Stimulated activated CD4-positive, alpha-beta T cell treated with anti-CD3 and anti-CD28 coated beads, Interleukin-4, amount 100 ng/mL, for 48 hours (primary cell): Measurements from ENCODE around the gene LMNA.
"Not testable (repeated sequence)": the region's sequence is repeated elsewhere in the genome, so short reads cannot be mapped to it uniquely, and the experiment has no call there.

ENCODE experiments used
- DNase-seq, 2 donors: peaks; one replicate each; pipeline ENCODE4 v3.0.0-alpha.2; 2020; ENCODE audit warnings: low read depth in 2 of 2

The LMNA gene

DNA sequence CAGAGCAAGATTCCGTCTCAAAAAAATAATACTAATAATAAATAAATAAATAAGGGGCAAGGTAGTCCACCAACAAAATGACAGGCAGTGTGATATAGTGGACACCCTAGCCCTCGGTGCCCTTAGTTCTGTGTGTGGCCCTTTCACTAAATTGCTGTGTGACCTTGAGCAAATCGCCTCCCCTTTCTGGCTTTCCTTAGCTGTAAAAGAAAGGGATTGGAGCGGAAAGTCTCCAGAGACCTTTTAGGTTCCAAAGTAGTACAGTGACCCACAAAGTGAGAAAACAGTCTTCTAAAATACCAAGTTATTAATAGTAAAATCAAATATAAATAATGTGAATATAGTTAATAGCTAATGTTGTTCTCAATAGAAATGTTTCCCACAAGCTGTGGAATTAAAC lies 7.6 kb downstream of the LMNA start:
- no peak for DNase-seq

DNA sequence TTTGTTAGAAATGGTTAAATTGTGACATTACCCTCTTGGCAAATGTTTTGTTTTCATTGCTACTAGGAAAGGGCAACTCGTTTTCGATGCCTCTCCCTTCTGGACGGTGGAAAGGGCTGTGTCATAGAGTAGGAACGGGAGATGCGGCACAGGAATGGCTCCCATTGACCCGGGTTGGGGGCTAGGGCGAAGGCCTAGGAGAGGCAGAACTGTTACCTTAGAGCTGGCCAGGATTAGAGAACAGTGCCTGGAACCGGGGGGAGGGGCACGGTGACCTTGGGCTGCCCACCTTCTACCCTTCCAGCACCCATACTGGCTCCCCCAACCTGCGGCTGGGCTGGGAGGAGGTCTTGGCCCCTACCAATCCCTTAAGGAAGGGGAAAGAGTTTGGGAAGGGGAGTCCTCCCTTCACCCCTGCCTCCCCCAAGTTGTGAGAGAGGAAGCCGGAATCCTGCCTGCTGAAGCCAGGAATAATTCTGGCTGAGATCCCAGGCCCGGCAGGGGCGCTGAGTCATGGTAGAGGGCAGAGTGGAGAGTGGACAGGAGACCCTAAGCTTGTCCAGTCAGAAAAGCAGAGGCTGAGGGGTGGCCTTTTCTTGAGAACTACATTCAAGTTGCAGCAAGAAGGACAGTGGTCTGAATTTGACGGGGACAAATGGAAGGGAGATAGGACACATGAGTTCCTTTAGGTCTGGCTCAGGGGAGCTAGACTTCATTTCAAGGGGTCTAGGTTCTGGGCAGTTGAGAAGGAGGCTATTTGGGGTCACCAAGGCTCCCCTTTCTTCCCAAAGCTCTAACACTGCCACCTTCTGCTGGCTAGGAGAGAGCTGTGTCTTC lies 8.2 kb downstream of the LMNA start:
- no peak for DNase-seq

DNA sequence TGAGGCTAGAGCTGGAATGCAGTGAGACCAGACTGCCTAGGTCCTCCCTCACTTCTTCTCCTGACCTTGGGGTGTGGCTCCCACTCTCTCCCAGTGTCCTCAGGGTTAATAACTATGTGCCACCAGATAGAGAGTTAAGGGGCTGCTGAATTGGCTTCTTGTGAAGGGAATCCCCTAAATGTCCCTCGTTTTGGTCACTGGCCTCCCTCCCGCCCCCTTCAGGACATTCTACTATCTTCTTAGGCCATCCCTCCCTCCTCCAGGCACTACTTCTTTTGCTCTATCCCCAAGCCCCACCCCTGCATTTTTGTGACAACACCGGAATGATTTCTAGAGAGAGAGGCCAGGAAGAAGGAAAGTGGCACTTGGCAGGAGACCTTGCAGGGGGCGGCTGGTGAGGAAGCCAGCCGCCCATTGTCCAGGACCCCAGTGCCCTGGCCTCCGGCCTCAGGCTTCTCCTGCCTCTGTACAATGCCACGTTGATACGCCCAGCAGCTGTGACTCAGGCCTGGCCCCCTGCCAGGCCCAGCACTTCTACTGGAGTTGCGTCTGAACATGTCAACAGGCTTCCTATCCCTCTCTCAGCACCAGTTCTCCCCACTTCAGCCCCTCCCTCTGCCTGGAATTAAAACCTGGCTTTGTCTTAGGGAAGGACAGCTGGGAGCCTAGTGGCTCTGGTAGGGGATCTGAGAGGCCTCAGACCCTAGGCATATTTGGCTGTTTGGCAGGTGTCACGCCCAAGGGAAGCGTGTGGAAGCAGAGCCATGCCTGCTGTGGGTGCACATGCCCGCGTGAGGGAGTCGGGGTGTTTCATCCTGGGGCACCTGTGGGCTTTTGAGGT lies 9.1 kb downstream of the LMNA start:
- DNase-seq: peak; percentile 46 to 52

DNA sequence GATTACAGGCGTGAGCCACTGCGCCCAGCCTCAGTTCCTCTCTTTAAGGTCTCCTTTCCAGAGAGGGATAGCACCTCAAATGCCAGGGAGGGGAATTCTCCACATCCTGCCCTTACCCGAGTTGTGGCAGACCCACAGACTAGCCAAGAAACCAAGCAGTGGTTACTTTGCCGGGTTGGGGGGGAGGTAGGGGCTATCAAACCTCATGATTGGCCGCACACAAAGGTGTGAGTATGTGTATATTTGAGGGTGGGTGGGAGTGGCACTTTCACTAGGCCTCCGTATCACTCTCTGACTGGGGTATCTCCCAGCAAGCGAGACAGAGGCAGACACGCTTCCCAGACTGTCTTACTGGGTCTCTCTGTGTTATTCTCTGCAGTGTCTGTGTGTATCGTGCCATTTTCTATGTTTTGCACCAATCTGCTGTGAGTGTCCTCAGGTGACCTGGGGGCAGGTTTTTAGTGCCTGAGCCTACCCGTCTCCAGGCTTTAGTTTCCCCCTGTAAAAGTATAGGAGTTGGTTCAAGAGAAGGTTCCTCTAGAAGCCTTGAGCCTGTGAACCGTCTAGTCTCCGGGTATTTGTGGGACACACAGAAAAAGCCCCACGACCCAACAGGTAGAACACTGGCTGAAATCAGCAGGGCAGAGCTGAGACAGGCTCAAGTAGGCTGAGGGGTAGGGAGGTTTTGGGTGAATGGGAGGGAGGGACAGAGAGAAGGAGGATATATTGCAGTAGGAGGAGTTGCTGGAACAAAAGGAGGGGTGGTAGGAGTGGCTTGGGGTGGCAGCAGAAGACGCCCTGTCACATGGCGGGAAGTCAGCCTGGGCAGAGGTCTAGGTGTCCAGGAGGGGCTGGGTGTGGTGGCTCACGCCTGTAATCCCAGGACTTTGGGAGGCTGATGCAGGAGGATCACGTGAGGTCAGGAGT lies 10.3 kb downstream of the LMNA start:
- no peak for DNase-seq

DNA sequence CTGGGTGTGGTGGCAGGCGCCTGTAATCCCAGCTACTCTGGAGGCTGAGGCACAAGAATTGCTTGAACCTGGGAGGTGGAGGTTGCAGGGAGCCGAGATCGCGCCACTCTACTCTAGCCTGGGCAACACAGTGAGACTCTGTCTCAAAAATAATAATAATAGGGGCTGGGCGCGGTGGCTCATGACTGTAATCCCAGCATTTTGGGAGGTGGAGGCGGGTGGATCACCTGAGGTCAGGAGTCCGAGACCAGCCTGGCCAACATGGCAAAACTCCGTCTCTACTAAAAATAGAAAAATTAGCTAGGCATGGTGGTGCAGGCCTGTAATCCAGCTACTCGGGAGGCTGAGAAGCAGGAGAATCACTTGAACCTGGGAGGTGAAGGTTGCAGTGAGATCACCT lies 11.0 kb downstream of the LMNA start:
- not testable (repeated sequence) for DNase-seq

DNA sequence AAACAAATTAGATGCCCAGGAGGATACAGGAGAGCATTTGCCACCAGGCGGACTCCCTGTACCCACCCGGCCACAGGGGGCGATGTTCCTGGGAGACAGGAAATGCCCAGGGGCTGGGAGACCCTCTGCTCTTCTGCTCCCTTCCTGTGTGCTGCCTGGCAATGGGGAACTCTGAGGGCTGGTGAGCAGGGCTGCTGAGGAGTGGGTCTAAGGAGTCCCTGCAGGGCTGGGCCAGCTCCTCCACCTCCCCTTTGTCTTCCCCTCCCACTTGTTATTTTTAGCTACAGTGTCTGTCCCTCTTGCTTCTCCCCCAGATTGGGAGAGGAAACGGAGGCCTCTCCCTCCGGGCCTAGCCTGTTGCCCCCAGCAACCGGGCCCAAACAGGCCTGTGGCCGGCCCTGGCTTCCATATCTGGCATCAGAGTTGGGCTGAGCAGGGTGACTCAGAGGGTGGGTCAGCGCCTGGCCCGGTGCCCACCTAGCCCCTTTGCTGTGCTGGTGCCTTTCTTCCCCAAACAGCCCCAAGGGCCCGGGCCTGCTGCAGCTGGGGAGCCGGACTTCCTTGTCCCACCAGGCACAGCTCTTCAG lies 11.6 kb downstream of the LMNA start:
- DNase-seq: peak in 1 of 2 donors; percentile 44

DNA sequence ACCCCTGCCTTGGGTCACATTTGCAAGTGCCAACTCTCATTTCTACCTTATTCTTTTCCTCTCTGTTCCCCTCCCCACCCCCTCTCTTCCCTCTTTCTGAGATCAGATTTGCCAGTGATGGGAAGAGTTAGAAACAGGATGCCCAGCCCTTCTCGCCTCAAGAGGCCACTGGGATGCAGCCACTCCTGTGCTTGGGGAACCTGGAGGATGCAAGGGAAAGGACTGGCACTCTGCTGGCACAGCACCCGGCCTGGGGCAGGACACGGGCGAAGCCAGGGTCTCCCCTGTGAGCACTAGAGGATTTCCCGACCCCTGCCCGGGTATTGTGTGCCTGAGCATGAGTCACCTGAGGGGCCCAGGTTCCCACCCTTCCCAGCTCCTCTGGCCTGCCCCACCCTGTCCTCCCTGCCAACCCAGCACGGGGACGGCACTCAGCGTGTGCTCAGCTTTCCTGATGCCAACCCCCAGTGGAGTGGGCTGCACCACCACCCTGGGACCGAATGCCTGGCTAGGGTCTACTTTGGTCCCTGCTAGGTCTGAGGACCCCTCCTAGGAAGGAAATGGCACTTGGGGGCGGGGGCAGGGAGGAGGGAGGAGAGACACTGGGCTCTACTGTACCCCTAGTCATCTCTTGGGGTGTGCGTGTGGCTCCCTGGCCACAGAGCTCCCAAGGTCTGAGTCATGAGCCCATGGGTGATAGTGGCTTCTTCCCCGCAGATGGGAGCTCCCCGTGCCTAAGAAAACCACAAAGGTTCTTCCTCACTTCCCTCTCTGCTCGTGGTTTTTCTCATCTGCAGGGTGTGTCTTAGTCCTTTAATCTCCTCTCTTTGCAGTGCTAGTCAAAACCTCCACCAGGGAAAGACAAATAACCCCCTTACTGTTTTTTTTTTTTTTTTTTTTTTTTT lies 12.4 kb downstream of the LMNA start:
- DNase-seq: peak; percentile 60 to 86

DNA sequence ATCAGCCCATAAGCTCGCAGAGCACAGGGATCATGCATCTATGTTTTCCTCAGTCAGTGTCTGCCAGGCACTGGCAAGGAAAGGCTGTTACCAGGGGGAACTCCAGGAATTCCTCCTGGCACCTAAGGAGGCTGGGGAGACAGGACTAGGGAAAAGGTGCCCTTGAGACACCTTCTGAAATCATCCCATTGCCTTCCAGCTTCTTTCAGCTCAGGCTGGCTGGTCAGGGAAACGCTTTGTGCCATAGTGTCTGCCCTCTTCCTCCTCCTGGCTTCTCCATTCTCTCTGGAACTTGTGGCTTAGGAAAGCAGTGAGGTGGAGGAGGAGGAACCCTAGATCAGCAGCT lies 13.8 kb downstream of the LMNA start:
- no peak for DNase-seq

DNA sequence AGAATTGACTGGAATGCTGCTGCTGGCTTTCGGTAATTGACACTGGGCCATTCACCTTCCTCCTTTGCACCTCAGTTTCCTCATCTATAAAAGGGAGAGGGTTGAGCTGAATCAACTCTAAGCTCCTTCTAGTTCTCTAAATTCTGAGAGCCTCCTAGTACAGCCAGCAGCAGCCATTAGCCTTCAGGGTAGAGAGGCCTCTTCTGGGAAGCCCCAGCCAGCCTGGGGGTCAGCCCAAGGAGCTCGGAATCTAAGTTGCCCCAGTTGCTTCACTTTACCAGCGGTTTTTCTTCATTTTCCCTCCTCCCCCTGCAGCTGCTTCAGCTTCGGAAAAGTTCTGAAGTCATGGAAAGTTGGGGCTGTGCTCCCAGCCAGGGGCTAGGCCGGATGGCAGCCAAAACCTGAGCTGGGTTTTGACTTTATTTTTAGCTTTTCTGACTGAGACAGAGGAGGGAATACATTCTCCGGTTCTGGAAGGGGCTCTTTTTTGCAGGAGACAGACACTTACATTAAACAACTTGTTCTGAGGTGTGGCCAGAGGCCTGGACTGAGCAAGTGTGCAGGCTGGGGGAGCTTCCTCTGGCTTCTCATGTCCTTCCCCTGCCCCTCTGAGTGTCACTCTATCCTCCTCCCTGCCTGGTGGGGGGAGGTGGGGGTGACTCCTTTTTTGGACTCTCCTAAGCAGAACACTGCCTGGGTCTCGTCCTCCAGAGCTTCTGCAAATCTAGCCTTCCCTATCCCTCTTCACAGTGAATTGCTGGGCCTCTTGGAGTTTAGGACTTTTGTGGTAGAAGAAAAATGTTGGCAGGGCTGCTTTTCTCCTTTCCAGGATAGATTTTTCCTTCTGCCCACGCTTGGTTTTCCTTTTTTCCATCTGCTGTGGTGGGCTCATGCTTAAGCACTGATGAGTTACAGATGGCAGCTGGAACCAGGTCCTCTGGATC lies 14.4 kb downstream of the LMNA start:
- no peak for DNase-seq

DNA sequence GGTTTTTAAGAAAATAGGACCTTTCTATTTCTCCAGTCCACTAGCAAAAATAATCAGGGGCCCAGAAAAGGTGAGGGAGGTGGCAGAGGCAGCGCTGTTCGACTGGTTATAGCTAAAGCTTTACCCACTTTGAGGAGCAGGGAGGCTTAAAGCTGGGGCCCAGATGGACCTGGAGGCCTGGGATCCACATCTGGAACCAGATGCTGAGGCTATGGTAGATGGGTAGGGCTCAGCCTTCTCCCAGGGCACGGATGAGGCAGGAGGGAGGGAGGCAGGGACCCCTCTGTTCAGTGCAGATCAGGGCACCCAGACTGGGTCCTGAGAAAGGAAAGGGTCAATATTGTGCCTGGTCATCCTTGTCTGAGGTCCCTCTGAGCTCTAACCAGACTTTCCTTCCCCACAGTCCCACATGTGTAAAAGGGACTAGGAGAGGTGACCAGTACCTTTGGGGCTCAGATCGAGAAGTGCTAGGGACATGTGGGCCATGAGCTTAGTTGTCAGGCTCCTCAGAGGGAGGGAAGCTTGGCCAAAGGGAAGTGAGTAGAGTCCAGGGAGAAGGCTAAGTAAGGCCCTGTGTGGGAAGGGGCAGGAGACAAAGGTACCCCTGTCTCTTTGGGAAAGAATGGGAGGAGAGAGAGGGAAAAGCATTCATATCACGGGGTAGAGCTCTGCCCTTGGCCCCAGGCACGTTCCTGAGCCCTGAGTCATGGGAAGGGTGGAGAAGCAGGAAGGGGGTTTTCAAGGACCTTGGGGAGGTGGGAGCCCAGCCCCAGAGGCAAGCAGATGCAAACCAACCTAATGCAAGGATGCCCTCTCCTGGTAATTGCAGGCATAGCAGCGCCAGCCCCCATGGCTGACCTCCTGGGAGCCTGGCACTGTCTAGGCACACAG lies 15.4 kb downstream of the LMNA start:
- peak; percentile 76 to 83 for DNase-seq

DNA sequence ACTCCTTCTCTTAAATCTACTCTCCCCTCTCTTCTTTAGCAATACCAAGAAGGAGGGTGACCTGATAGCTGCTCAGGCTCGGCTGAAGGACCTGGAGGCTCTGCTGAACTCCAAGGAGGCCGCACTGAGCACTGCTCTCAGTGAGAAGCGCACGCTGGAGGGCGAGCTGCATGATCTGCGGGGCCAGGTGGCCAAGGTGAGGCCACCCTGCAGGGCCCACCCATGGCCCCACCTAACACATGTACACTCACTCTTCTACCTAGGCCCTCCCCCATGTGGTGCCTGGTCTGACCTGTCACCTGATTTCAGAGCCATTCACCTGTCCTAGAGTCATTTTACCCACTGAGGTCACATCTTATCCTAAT lies 16.0 kb downstream of the LMNA start:
- DNase-seq: no peak

DNA sequence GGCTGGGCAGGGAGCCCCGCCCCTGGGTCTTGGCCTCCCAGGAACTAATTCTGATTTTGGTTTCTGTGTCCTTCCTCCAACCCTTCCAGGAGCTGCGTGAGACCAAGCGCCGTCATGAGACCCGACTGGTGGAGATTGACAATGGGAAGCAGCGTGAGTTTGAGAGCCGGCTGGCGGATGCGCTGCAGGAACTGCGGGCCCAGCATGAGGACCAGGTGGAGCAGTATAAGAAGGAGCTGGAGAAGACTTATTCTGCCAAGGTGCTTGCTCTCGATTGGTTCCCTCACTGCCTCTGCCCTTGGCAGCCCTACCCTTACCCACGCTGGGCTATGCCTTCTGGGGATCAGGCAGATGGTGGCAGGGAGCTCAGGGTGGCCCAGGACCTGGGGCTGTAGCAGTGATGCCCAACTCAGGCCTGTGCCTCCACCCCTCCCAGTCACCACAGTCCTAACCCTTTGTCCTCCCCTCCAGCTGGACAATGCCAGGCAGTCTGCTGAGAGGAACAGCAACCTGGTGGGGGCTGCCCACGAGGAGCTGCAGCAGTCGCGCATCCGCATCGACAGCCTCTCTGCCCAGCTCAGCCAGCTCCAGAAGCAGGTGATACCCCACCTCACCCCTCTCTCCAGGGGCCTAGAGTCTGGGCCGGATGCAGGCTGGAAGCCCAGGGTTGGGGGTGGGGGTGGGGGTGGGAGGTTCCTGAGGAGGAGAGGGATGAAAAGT lies 20.4 kb downstream of the LMNA start:
- no peak for DNase-seq

DNA sequence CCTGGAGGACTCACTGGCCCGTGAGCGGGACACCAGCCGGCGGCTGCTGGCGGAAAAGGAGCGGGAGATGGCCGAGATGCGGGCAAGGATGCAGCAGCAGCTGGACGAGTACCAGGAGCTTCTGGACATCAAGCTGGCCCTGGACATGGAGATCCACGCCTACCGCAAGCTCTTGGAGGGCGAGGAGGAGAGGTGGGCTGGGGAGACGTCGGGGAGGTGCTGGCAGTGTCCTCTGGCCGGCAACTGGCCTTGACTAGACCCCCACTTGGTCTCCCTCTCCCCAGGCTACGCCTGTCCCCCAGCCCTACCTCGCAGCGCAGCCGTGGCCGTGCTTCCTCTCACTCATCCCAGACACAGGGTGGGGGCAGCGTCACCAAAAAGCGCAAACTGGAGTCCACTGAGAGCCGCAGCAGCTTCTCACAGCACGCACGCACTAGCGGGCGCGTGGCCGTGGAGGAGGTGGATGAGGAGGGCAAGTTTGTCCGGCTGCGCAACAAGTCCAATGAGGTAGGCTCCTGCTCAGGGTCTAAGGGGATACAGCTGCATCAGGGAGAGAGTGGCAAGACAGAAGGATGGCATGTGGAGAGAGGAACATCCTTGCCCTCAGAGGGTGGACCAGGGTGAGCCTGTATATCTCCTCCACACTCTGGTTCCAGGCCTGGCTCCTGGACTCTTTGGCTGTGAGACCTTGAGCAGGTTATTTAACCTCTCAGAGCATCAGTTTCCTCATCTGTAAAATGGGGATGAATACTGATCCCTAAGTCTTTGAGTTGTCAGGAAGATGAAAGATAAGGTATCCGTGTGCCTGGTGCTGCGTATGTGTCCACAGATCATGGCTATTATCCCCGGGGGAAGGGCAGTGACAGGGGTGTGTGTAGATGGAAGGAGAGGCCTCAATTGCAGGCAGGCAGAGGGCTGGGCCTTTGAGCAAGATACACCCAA lies 21.7 kb downstream of the LMNA start:
- no peak for DNase-seq

DNA sequence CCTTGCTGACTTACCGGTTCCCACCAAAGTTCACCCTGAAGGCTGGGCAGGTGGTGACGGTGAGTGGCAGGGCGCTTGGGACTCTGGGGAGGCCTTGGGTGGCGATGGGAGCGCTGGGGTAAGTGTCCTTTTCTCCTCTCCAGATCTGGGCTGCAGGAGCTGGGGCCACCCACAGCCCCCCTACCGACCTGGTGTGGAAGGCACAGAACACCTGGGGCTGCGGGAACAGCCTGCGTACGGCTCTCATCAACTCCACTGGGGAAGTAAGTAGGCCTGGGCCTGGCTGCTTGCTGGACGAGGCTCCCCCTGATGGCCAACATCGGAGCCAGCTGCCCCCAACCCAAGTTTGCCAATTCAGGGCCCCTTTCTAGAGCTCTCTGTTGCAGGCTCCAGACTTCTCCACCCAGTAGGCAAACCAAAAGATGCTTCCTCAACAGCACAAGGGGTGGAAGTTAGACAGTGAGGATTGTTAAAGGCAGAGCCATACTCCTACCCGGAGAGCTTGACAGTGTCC lies 22.5 kb downstream of the LMNA start:
- DNase-seq: no peak

DNA sequence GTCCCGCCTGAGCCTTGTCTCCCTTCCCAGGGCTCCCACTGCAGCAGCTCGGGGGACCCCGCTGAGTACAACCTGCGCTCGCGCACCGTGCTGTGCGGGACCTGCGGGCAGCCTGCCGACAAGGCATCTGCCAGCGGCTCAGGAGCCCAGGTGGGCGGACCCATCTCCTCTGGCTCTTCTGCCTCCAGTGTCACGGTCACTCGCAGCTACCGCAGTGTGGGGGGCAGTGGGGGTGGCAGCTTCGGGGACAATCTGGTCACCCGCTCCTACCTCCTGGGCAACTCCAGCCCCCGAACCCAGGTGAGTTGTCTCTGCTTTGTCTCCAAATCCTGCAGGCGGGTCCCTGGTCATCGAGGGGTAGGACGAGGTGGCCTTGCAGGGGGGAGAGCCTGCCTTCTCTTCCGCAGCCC lies 24.0 kb downstream of the LMNA start:
- DNase-seq: no peak
